NCI-H2196 (cell line): ENCODE measurements around the gene TRMT10C.
"Not testable (repeated sequence)": the region's sequence is repeated elsewhere in the genome, so short reads cannot be mapped to it uniquely, and the experiment has no call there.

Experiments used
- DNase-seq: peaks from one replicate; lab custom pipeline; 2025; ENCODE audit not compliant: unreplicated experiment; lab: John Stamatoyannopoulos, UW

The TRMT10C gene

GRCh38 chr3:101548527-101549105 is 13.1 kb upstream of the TRMT10C start:
- no peak for DNase-seq

- DNase-seq = no peak
Observed at GRCh38 chr3:101549473-101549872, 12.2 kb upstream of the TRMT10C start.

- not testable (repeated sequence) for DNase-seq
Observed at GRCh38 chr3:101551359-101552081, 10.1 kb upstream of the TRMT10C start.

GRCh38 chr3:101553381-101553780 is 8.3 kb upstream of the TRMT10C start:
- not testable (repeated sequence) for DNase-seq

- no peak for DNase-seq
Observed at GRCh38 chr3:101556064-101556463, 5.6 kb upstream of the TRMT10C start.

- DNase-seq = no peak
Observed at GRCh38 chr3:101567528-101568317, 6.1 kb downstream of the TRMT10C start.

GRCh38 chr3:101571028-101571895 is 9.6 kb downstream of the TRMT10C start:
- DNase-seq = no peak

- DNase-seq = peak; percentile 100
Observed at GRCh38 chr3:101573449-101574387, 12.1 kb downstream of the TRMT10C start, which contains the start of gene PCNP. PCNP (plus strand) TSS chr3:101574180; CDS start chr3:101574216, 36 bp downstream.

- peak; percentile 69 for DNase-seq
Observed at GRCh38 chr3:101574388-101575112, 12.9 kb downstream of the TRMT10C start.

GRCh38 chr3:101577286-101577685 is 15.6 kb downstream of the TRMT10C start:
- no peak for DNase-seq

GRCh38 chr3:101588616-101589015 is 26.9 kb downstream of the TRMT10C start:
- DNase-seq = no peak

- DNase-seq = no peak
Observed at GRCh38 chr3:101591071-101591470, 29.4 kb downstream of the TRMT10C start.

GRCh38 chr3:101602731-101603130 is 41.1 kb downstream of the TRMT10C start:
- no peak for DNase-seq

GRCh38 chr3:101603184-101603583 is 41.5 kb downstream of the TRMT10C start:
- DNase-seq = no peak

GRCh38 chr3:101605398-101605797 is 43.7 kb downstream of the TRMT10C start:
- not testable (repeated sequence) for DNase-seq

GRCh38 chr3:101611023-101611422 is 49.4 kb downstream of the TRMT10C start:
- DNase-seq = no peak

- DNase-seq = not testable (repeated sequence)
Observed at GRCh38 chr3:101613014-101613413, 51.3 kb downstream of the TRMT10C start.

- DNase-seq = no peak
Observed at GRCh38 chr3:101615525-101615924, 53.9 kb downstream of the TRMT10C start.
